H9 (cell line): ENCODE data around the gene SNED1. TPM values are rescaled to one million over a fixed set of nuclear protein-coding genes. Genes with fewer than 3 reads are reported as not detected.

ENCODE experiments used
- DNase-seq: peaks from one replicate; pipeline ENCODE4 v3.0.0-alpha.2; 2017
- H2AFZ ChIP-seq: one replicate; pipeline ENCODE4 v1.6.1; 2013; ENCODE audit warnings: mild to moderate bottlenecking, low read length, control low read depth, moderate library complexity
- H2AK5ac ChIP-seq: 2 replicates; pipeline ENCODE4 v1.6.1; 2013; ENCODE audit warnings: low read length, control low read depth, mixed read lengths; ENCODE audit not compliant: insufficient read length
- H2BK120ac ChIP-seq: one replicate; pipeline ENCODE4 v1.6.1; 2013; ENCODE audit warnings: low read depth, mild to moderate bottlenecking, low read length, control low read depth, inconsistent platforms; ENCODE audit not compliant: poor library complexity, severe bottlenecking
- H2BK12ac ChIP-seq: 2 replicates; pipeline ENCODE4 v1.6.1; 2013; ENCODE audit warnings: low read length, control low read depth, mixed read lengths, low read depth; ENCODE audit not compliant: insufficient read length
- H2BK15ac ChIP-seq: 2 replicates; pipeline ENCODE4 v1.6.1; 2013; ENCODE audit warnings: low read depth, low read length, control low read depth
- H2BK20ac ChIP-seq: one replicate; pipeline ENCODE4 v1.6.1; 2013; ENCODE audit warnings: low read depth, mild to moderate bottlenecking, low read length, control low read depth, inconsistent platforms; ENCODE audit not compliant: poor library complexity, severe bottlenecking
- H2BK5ac ChIP-seq: 2 replicates; pipeline ENCODE4 v1.6.1; 2013; ENCODE audit warnings: low read length, control low read depth, mixed read lengths; ENCODE audit not compliant: insufficient read length
- H3K14ac ChIP-seq: 2 replicates; pipeline ENCODE4 v1.6.1; 2013; ENCODE audit warnings: low read length, control low read depth; ENCODE audit not compliant: insufficient read depth
- H3K18ac ChIP-seq: 2 replicates; pipeline ENCODE4 v1.6.1; 2013; ENCODE audit warnings: low read depth, mild to moderate bottlenecking, mixed read lengths, low read length, control low read depth; ENCODE audit not compliant: insufficient read length
- H3K23ac ChIP-seq: 2 replicates; pipeline ENCODE4 v1.6.1; 2013; ENCODE audit warnings: low read length, control low read depth, mixed read lengths, low read depth; ENCODE audit not compliant: insufficient read length
- H3K23me2 ChIP-seq: 2 replicates; pipeline ENCODE4 v1.6.1; 2013; ENCODE audit warnings: low read depth, mild to moderate bottlenecking, mixed read lengths, low read length, control low read depth; ENCODE audit not compliant: insufficient read length, poor library complexity, severe bottlenecking
- H3K27ac ChIP-seq: 2 replicates; pipeline ENCODE4 v1.5.1; 2013; ENCODE audit warnings: low read length, control low read depth, mixed read lengths, low read depth; ENCODE audit not compliant: insufficient read length
- H3K27me3 ChIP-seq: 2 replicates; pipeline ENCODE4 v1.6.1; 2013; ENCODE audit warnings: low read length, control low read depth, inconsistent platforms; ENCODE audit not compliant: insufficient read depth
- H3K4ac ChIP-seq: 2 replicates; pipeline ENCODE4 v1.6.1; 2013; ENCODE audit warnings: low read depth, mild to moderate bottlenecking, control low read depth, inconsistent platforms, low read length, moderate library complexity
- H3K4me1 ChIP-seq: 2 replicates; pipeline ENCODE4 v1.6.1; 2013; ENCODE audit warnings: low read length, control low read depth, inconsistent platforms; ENCODE audit not compliant: insufficient read depth
- H3K4me2 ChIP-seq: 2 replicates; pipeline ENCODE4 v1.6.1; 2013; ENCODE audit warnings: low read length, control low read depth, mixed read lengths; ENCODE audit not compliant: insufficient read length, insufficient read depth
- H3K56ac ChIP-seq: 2 replicates; pipeline ENCODE4 v1.6.1; 2013; ENCODE audit warnings: low read depth, mild to moderate bottlenecking, mixed read lengths, low read length, control low read depth; ENCODE audit not compliant: insufficient read length
- H3K79me1 ChIP-seq: 2 replicates; pipeline ENCODE4 v1.6.1; 2013; ENCODE audit warnings: low read depth, mild to moderate bottlenecking, moderate library complexity, low read length, control low read depth, inconsistent platforms; ENCODE audit not compliant: insufficient read depth, poor library complexity, severe bottlenecking
- H3K79me2 ChIP-seq: 2 replicates; pipeline ENCODE4 v1.6.1; 2013; ENCODE audit warnings: low read length, control low read depth, inconsistent platforms; ENCODE audit not compliant: insufficient read depth
- H3K9ac ChIP-seq: 2 replicates; pipeline ENCODE4 v1.6.1; 2013; ENCODE audit warnings: low read length, control low read depth, mixed read lengths; ENCODE audit not compliant: insufficient read length; ENCODE audit errors: extremely low read depth
- H3K9me3 ChIP-seq: one replicate; pipeline ENCODE4 v1.6.1; 2013; ENCODE audit warnings: low read depth, low read length, inconsistent platforms; ENCODE audit not compliant: control insufficient read depth
- H3T11ph ChIP-seq: one replicate; pipeline ENCODE4 v1.6.1; 2013; ENCODE audit warnings: mild to moderate bottlenecking, low read length, control low read depth, inconsistent platforms
- H4K20me1 ChIP-seq: one replicate; pipeline ENCODE4 v1.6.1; 2013; ENCODE audit not compliant: control insufficient read depth, insufficient read length, insufficient read depth
- H4K5ac ChIP-seq: 2 replicates; pipeline ENCODE4 v1.6.1; 2013; ENCODE audit warnings: low read depth, mild to moderate bottlenecking, mixed read lengths, low read length, control low read depth; ENCODE audit not compliant: insufficient read length
- H4K8ac ChIP-seq: replicated peaks from 2 replicates; pipeline ENCODE4 v1.6.1; 2013; ENCODE audit warnings: low read length, control low read depth, mixed read lengths, low read depth; ENCODE audit not compliant: insufficient read length
- H4K91ac ChIP-seq: 2 replicates; pipeline ENCODE4 v1.6.1; 2013; ENCODE audit warnings: low read depth, mild to moderate bottlenecking, moderate library complexity, mixed read lengths, low read length, control low read depth; ENCODE audit not compliant: insufficient read length
- H3K27ac Mint-ChIP-seq, 3 experiments: 2 replicates in 2 of 3; 3 replicates in 1 of 3; pipeline ENCODE4 v1.8.0; 2020 to 2021; ENCODE audit warnings: mixed read lengths in 3 of 3, mild to moderate bottlenecking in 1 of 3, moderate library complexity in 1 of 3
- H3K27me3 Mint-ChIP-seq: 2 replicates; pipeline ENCODE4 v1.8.0; 2021; ENCODE audit warnings: low read depth, mild to moderate bottlenecking, moderate library complexity, mixed read lengths
- H3K36me3 Mint-ChIP-seq, 3 experiments: 2 replicates in 2 of 3; 3 replicates in 1 of 3; pipeline ENCODE4 v1.8.0; 2020 to 2021; ENCODE audit warnings: low read depth in 3 of 3, mixed read lengths in 3 of 3; ENCODE audit not compliant: insufficient read depth in 1 of 3
- H3K4me1 Mint-ChIP-seq, 2 experiments: 2 replicates each; pipeline ENCODE4 v1.8.0; 2020; ENCODE audit warnings: mixed read lengths in 2 of 2
- H3K4me3 Mint-ChIP-seq, 2 experiments: 2 replicates in 1 of 2; 3 replicates in 1 of 2; pipeline ENCODE4 v1.8.0; 2020 to 2021; ENCODE audit warnings: mild to moderate bottlenecking in 2 of 2, mixed read lengths in 2 of 2, moderate library complexity in 1 of 2
- H3K9me3 Mint-ChIP-seq, 2 experiments: 2 replicates in 1 of 2; 3 replicates in 1 of 2; pipeline ENCODE4 v1.8.0; 2020; ENCODE audit warnings: mild to moderate bottlenecking in 2 of 2, mixed read lengths in 2 of 2, moderate library complexity in 1 of 2
- CTCF ChIP-seq: fragments of 200-600 bp; sonication (generic); conservative IDR thresholded peaks from 3 replicates; pipeline ENCODE4 v1.8.0; 2021; ENCODE audit warnings: antibody characterized with exemption, mild to moderate bottlenecking
- WGBS: extraction: QIAGEN DNeasy Blood & Tissue Kit; methylation state at CpG from one replicate; pipeline ENCODE4 v1.1.7; 2013; ENCODE audit warnings: missing lambda C conversion rate, low lambda C conversion rate, mixed read lengths; ENCODE audit not compliant: insufficient read length; ENCODE audit errors: extremely low coverage; 5-methylcytosine and 5-hydroxymethylcytosine counted together
- total RNA-seq: library from RNA; stranded (reverse); gene quantifications from 2 replicates; pipeline ENCODE4 v1.2.1, GENCODE V29; 2021

The SNED1 gene
- total RNA-seq, 1 experiment from 2014 or later, result 2.5 TPM

- no peak overlapping the region for H3K27ac Mint-ChIP-seq
- H4K20me1 ChIP-seq, result no peaks in the 10 kb centered on the region
- H3K18ac ChIP-seq, result no peak overlapping the region
- no peak overlapping the region for H3K4me2 ChIP-seq
- peak; percentile 23; the same call in 1 of the 3 replicates for TF ChIP-seq CTCF
- no peak overlapping the region for H4K8ac ChIP-seq
- H2BK12ac ChIP-seq, result no peak overlapping the region
- H3K23ac ChIP-seq, result no peak overlapping the region
- H2BK120ac ChIP-seq, result no peak overlapping the region
- H3K4me1 Mint-ChIP-seq, result no peaks in the 10 kb centered on the region
- H3K79me2 ChIP-seq, result no peaks in the 10 kb centered on the region
- H3K4ac ChIP-seq, result no peak overlapping the region
- no peaks in the 10 kb centered on the region for H3K4me1 ChIP-seq
- H3K79me1 ChIP-seq, result no peaks in the 10 kb centered on the region
- peaks cover 10% of the 10 kb centered on the region for H3K27me3 Mint-ChIP-seq
- no CpG with 5 or more reads among the region's 15 CpGs for WGBS
- H3K9me3 Mint-ChIP-seq, result no peaks in the 10 kb centered on the region
- no peaks in the 10 kb centered on the region for H3K9me3 ChIP-seq
- H3K36me3 Mint-ChIP-seq, result no peaks in the 10 kb centered on the region; a peak in 1 of 7 replicates
- H3K27me3 ChIP-seq, result no peaks in the 10 kb centered on the region
- no peak overlapping the region for H2BK15ac ChIP-seq
- no peak overlapping the region for H4K91ac ChIP-seq
- H3K14ac ChIP-seq, result no peak overlapping the region; the same call in 1 of the 2 replicates
- no peak overlapping the region for H3K9ac ChIP-seq
- H2AFZ ChIP-seq, result no peak overlapping the region
- H4K5ac ChIP-seq, result no peak overlapping the region
- no peak overlapping the region for H3K56ac ChIP-seq
- H2BK5ac ChIP-seq, result no peak overlapping the region
- no peak overlapping the region for H2BK20ac ChIP-seq
- peak; percentile 52 for DNase-seq
- no peak overlapping the region for H3T11ph ChIP-seq
- no peak overlapping the region for H3K4me3 Mint-ChIP-seq
- H3K23me2 ChIP-seq, result no peaks in the 10 kb centered on the region
- H3K27ac ChIP-seq, result no peak overlapping the region
- H2AK5ac ChIP-seq, result no peak overlapping the region
Observed at GRCh38 chr2:240968731-240969624, 29.4 kb upstream of the SNED1 start.
